Trophoblast cell (in vitro differentiated cells and primary cell): ENCODE results near the gene CALU. TPM values are rescaled to one million over a fixed set of nuclear protein-coding genes. Genes with fewer than 3 reads are reported as not detected.

ENCODE experiments used
- DNase-seq, 2 donors: peaks; one replicate each; pipeline ENCODE4 v3.0.0-alpha.2; 2016
- H2AFZ ChIP-seq: 2 replicates; pipeline ENCODE4 v1.6.1; 2013; ENCODE audit warnings: low read length, moderate library complexity, mild to moderate bottlenecking; ENCODE audit not compliant: insufficient read depth, poor library complexity
- H2AK5ac ChIP-seq: 2 replicates; pipeline ENCODE4 v1.6.1; 2013; ENCODE audit warnings: mild to moderate bottlenecking, low read length
- H2BK120ac ChIP-seq: 2 replicates; pipeline ENCODE4 v1.6.1; 2013; ENCODE audit warnings: low read length, mild to moderate bottlenecking, moderate library complexity; ENCODE audit not compliant: insufficient read depth, poor library complexity
- H2BK12ac ChIP-seq: 2 replicates; pipeline ENCODE4 v1.6.1; 2013; ENCODE audit warnings: mild to moderate bottlenecking, low read length, moderate library complexity
- H2BK5ac ChIP-seq: 2 replicates; pipeline ENCODE4 v1.6.1; 2013; ENCODE audit warnings: low read length, low read depth, moderate library complexity, mild to moderate bottlenecking; ENCODE audit not compliant: poor library complexity
- H3K14ac ChIP-seq: 2 replicates; pipeline ENCODE4 v1.6.1; 2013; ENCODE audit warnings: mild to moderate bottlenecking, low read length
- H3K18ac ChIP-seq: 2 replicates; pipeline ENCODE4 v1.6.1; 2013; ENCODE audit warnings: mild to moderate bottlenecking, low read length
- H3K23ac ChIP-seq: 2 replicates; pipeline ENCODE4 v1.6.1; 2013; ENCODE audit warnings: low read length
- H3K27ac ChIP-seq: 2 replicates; pipeline ENCODE4 v1.5.1; 2013; ENCODE audit warnings: low read depth, mild to moderate bottlenecking, inconsistent platforms, low read length, moderate library complexity
- H3K27me3 ChIP-seq: 2 replicates; pipeline ENCODE4 v1.6.1; 2013; ENCODE audit warnings: inconsistent platforms, mild to moderate bottlenecking, low read length, moderate library complexity; ENCODE audit not compliant: insufficient read depth
- H3K36me3 ChIP-seq, 2 experiments: 1 replicate in 1 of 2; 2 replicates in 1 of 2; pipeline ENCODE4 v1.6.1; 2013; ENCODE audit warnings: low read length in 2 of 2, mild to moderate bottlenecking in 2 of 2, moderate library complexity in 1 of 2; ENCODE audit not compliant: insufficient read depth in 2 of 2, control insufficient read depth in 1 of 2
- H3K4ac ChIP-seq: 2 replicates; pipeline ENCODE4 v1.6.1; 2013; ENCODE audit warnings: low read depth, mild to moderate bottlenecking, low read length, moderate library complexity
- H3K4me1 ChIP-seq, 2 experiments: 1 replicate in 1 of 2; 2 replicates in 1 of 2; pipeline ENCODE4 v1.6.1; 2013; ENCODE audit warnings: low read length in 2 of 2, mild to moderate bottlenecking in 2 of 2, moderate library complexity in 1 of 2; ENCODE audit not compliant: insufficient read depth in 2 of 2, control insufficient read depth in 1 of 2
- H3K4me2 ChIP-seq: 2 replicates; pipeline ENCODE4 v1.6.1; 2013; ENCODE audit warnings: inconsistent platforms, mild to moderate bottlenecking, low read length, moderate library complexity
- H3K4me3 ChIP-seq: 2 replicates; pipeline ENCODE4 v1.5.1; 2013; ENCODE audit warnings: mild to moderate bottlenecking, low read depth, low read length, inconsistent platforms
- H3K79me1 ChIP-seq: one replicate; pipeline ENCODE4 v1.6.1; 2013; ENCODE audit warnings: low read length
- H3K79me2 ChIP-seq: 2 replicates; pipeline ENCODE4 v1.6.1; 2013; ENCODE audit warnings: low read length, mild to moderate bottlenecking; ENCODE audit not compliant: control insufficient read depth, insufficient read depth, poor library complexity
- H3K9ac ChIP-seq: 2 replicates; pipeline ENCODE4 v1.6.1; 2013; ENCODE audit warnings: mild to moderate bottlenecking, low read length
- H3K9me3 ChIP-seq: 2 replicates; pipeline ENCODE4 v1.6.1; 2013; ENCODE audit warnings: low read depth, mild to moderate bottlenecking, control low read depth, inconsistent platforms, low read length; ENCODE audit not compliant: insufficient read depth
- H4K12ac ChIP-seq: 2 replicates; pipeline ENCODE4 v1.6.1; 2013; ENCODE audit warnings: low read depth, mild to moderate bottlenecking, low read length, moderate library complexity
- H4K8ac ChIP-seq: 2 replicates; pipeline ENCODE4 v1.6.1; 2013; ENCODE audit warnings: low read depth, mild to moderate bottlenecking, low read length, moderate library complexity
- H4K91ac ChIP-seq: one replicate; pipeline ENCODE4 v1.6.1; 2013; ENCODE audit warnings: low read depth, mild to moderate bottlenecking, low read length, moderate library complexity
- WGBS: extraction: QIAGEN DNeasy Blood & Tissue Kit; methylation state at CpG from one replicate; pipeline ENCODE4 v1.1.7; 2013; ENCODE audit warnings: missing lambda C conversion rate; ENCODE audit not compliant: insufficient read length, insufficient coverage; ENCODE audit errors: extremely low coverage; 5-methylcytosine and 5-hydroxymethylcytosine counted together
- polyA plus RNA-seq: library from polyadenylated mRNA; stranded (reverse); fragments of 200-250 nt; gene quantifications from 2 replicates; pipeline ENCODE4 v1.2.3, GENCODE V29; 2013

The CALU gene
- 456 and 457 TPM in 2 replicates for polyA plus RNA-seq

GRCh38 chr7:128739048-128739962 lies at the start of gene CALU:
Gene CALU (plus strand): TSS chr7:128739359. CDS start chr7:128748584, 9,225 bp downstream.
- DNase-seq: peak; percentile 99

GRCh38 chr7:128691227-128691626 lies 47.9 kb upstream of the CALU start:
- Histone ChIP-seq H2BK5ac (no peak overlapping the region), H2BK12ac (no peak overlapping the region), H3K4me1 (no peaks in the 10 kb centered on the region), H3K9ac (no peak overlapping the region), H2AK5ac (no peak overlapping the region), H2AFZ (no peak overlapping the region), H3K4ac (no peak overlapping the region), H3K23ac (no peak overlapping the region), H4K91ac (no peak overlapping the region), H4K8ac (no peak overlapping the region), H3K36me3 (no peaks in the 10 kb centered on the region), H3K14ac (no peak overlapping the region), H2BK120ac (no peak overlapping the region), H3K4me3 (no peak overlapping the region), H3K18ac (no peak overlapping the region), H3K79me1 (no peaks in the 10 kb centered on the region), H4K12ac (no peak overlapping the region), H3K4me2 (no peak overlapping the region), H3K27ac (no peak overlapping the region), H3K27me3 (no peaks in the 10 kb centered on the region), H3K9me3 (peaks cover 4% of the 10 kb centered on the region), H3K79me2 (no peaks in the 10 kb centered on the region)
- no CpG with 5 or more reads among the region's 1 CpG for WGBS
- DNase-seq: no peak

More at GRCh38 chr7:128739048-128739962, at the start of gene CALU:
- no CpG with 5 or more reads among the region's 74 CpGs for WGBS
- Histone ChIP-seq H4K8ac (peak within 1 kb of the TSS; percentile 98), H3K4me2 (peak within 1 kb of the TSS; percentile 78), H2AK5ac (peak within 1 kb of the TSS; percentile 99), H3K79me2 (peaks cover 18% of the 10 kb centered on the region), H3K4me1 (peaks cover 2 to 3% of the 10 kb centered on the region in 2 experiments), H3K4ac (peak within 1 kb of the TSS; percentile 99), H3K27me3 (no peaks in the 10 kb centered on the region), H2AFZ (peak within 1 kb of the TSS; percentile 93), H3K36me3 (peaks cover 0 to 4% of the 10 kb centered on the region in 2 experiments), H3K4me3 (peak within 1 kb of the TSS; percentile 92), H4K12ac (peak within 1 kb of the TSS; percentile 94), H3K79me1 (peaks cover 9% of the 10 kb centered on the region), H2BK120ac (peak within 1 kb of the TSS; percentile 96), H3K23ac (peak within 1 kb of the TSS; percentile 8), H3K9me3 (no peaks in the 10 kb centered on the region), H3K18ac (peak within 1 kb of the TSS; percentile 97), H3K14ac (peak within 1 kb of the TSS; percentile 100), H4K91ac (peak within 1 kb of the TSS; percentile 99), H3K9ac (peak within 1 kb of the TSS; percentile 82), H2BK5ac (peak within 1 kb of the TSS; percentile 90), H3K27ac (peak within 1 kb of the TSS; percentile 71), H2BK12ac (peak within 1 kb of the TSS; percentile 63)

- H2AFZ ChIP-seq: no peak overlapping the region
Measured at GRCh38 chr7:128692623-128693270, 46.4 kb upstream of the CALU start.

GRCh38 chr7:128693373-128694015 lies 45.7 kb upstream of the CALU start:
- Histone ChIP-seq H3K4me1 (peaks cover 3 to 6% of the 10 kb centered on the region in 2 experiments), H3K36me3 (no peaks in the 10 kb centered on the region), H3K27me3 (peaks cover 12% of the 10 kb centered on the region), H4K8ac (no peak overlapping the region), H3K79me1 (no peaks in the 10 kb centered on the region), H2BK120ac (no peak overlapping the region), H3K4ac (no peak overlapping the region), H2AFZ (no peak overlapping the region), H3K79me2 (no peaks in the 10 kb centered on the region), H3K9ac (no peak overlapping the region), H3K4me3 (no peak overlapping the region), H4K91ac (no peak overlapping the region), H2BK5ac (no peak overlapping the region), H4K12ac (no peak overlapping the region), H2AK5ac (no peak overlapping the region), H3K9me3 (peaks cover 6% of the 10 kb centered on the region), H3K23ac (no peak overlapping the region), H3K27ac (no peak overlapping the region), H3K4me2 (no peak overlapping the region), H3K14ac (no peak overlapping the region), H2BK12ac (no peak overlapping the region), H3K18ac (no peak overlapping the region)
- no CpG with 5 or more reads among the region's 19 CpGs for WGBS
- DNase-seq: no peak

More at GRCh38 chr7:128692623-128693270, 46.4 kb upstream of the CALU start:
- DNase-seq: no peak
- no CpG with 5 or more reads among the region's 7 CpGs for WGBS
- H3K9ac ChIP-seq: no peak overlapping the region
- H2BK5ac ChIP-seq: no peak overlapping the region
- no peak overlapping the region for H2BK12ac ChIP-seq
- no peak overlapping the region for H4K12ac ChIP-seq
- H4K91ac ChIP-seq: no peak overlapping the region
- H3K9me3 ChIP-seq: peaks cover 6% of the 10 kb centered on the region
- H2BK120ac ChIP-seq: no peak overlapping the region
- H3K79me1 ChIP-seq: no peaks in the 10 kb centered on the region
- no peak overlapping the region for H2AK5ac ChIP-seq
- H3K27ac ChIP-seq: no peak overlapping the region
- no peak overlapping the region for H4K8ac ChIP-seq
- H3K4me3 ChIP-seq: no peak overlapping the region
- H3K18ac ChIP-seq: no peak overlapping the region
- peaks cover 3 to 6% of the 10 kb centered on the region in 2 experiments for H3K4me1 ChIP-seq
- no peak overlapping the region for H3K4me2 ChIP-seq
- H3K23ac ChIP-seq: no peak overlapping the region
- H3K4ac ChIP-seq: no peak overlapping the region
- no peaks in the 10 kb centered on the region for H3K79me2 ChIP-seq
- H3K36me3 ChIP-seq: no peaks in the 10 kb centered on the region
- peaks cover 8% of the 10 kb centered on the region for H3K27me3 ChIP-seq
- no peak overlapping the region for H3K14ac ChIP-seq
